Thoracic aorta (tissue), 2 donors: ENCODE data around the gene SLC8A1. TPM values are rescaled to one million over a fixed set of nuclear protein-coding genes. Genes with fewer than 3 reads are reported as not detected.
"Not testable (repeated sequence)": the region's sequence is repeated elsewhere in the genome, so short reads cannot be mapped to it uniquely, and the experiment has no call there.

Experiments
- ATAC-seq: fragments of 150-250 bp; one replicate; pipeline ENCODE4 v1.8.0; 2017; ENCODE audit warnings: low read depth; ENCODE audit not compliant: insufficient number of reproducible peaks, low FRiP score
- DNase-seq: peaks from one replicate; pipeline ENCODE4 v3.0.0-alpha.2; 2020; ENCODE audit warnings: low spot score
- H3K27ac ChIP-seq, 2 donors: fragments of 200-600 bp; sonication (generic); 1 replicate in 1 of 2; 2 replicates in 1 of 2; pipeline ENCODE4 v1.5.1; 2016; ENCODE audit warnings: mild to moderate bottlenecking in 2 of 2, moderate library complexity in 2 of 2
- H3K27me3 ChIP-seq: fragments of 200-600 bp; sonication (generic); replicated peaks from 2 replicates; pipeline ENCODE4 v1.6.0; 2016; ENCODE audit warnings: mild to moderate bottlenecking; ENCODE audit not compliant: insufficient read depth
- H3K36me3 ChIP-seq: fragments of 200-600 bp; sonication (generic); one replicate; pipeline ENCODE4 v1.5.1; 2016
- H3K4me1 ChIP-seq, 2 donors: fragments of 200-600 bp; sonication (generic); 1 replicate in 1 of 2; 2 replicates in 1 of 2; pipeline versions ENCODE4 v1.5.1 to v1.6.0; 2016; ENCODE audit warnings: low read depth in 2 of 2, mild to moderate bottlenecking in 1 of 2; ENCODE audit not compliant: control insufficient read depth in 1 of 2
- H3K4me3 ChIP-seq: fragments of 200-600 bp; sonication (generic); 2 replicates; pipeline ENCODE4 v1.5.1; 2016; ENCODE audit warnings: mild to moderate bottlenecking
- H3K9me3 ChIP-seq: fragments of 200-600 bp; sonication (generic); 2 replicates; pipeline ENCODE4 v1.5.1; 2016
- CTCF ChIP-seq: fragments of 200-600 bp; sonication (generic); IDR thresholded peaks from one replicate; pipeline ENCODE4 v1.5.1; 2019; ENCODE audit warnings: antibody characterized with exemption
- total RNA-seq, 2 donors: library from RNA; depleted of rRNA; stranded (reverse); fragments of >200 nt; gene quantifications; one replicate each; pipeline versions ENCODE4 v1.1.0 to v1.2.3, GENCODE V29; 2016

SLC8A1 gene
- total RNA-seq, 2 donors from 2014 or later: 13.7 to 31.2 TPM

GRCh38 chr2:40090044-40090443 lies 361.8 kb downstream of the SLC8A1 start:
- TF ChIP-seq CTCF: no peak
- Histone ChIP-seq H3K9me3 (no peaks in the 10 kb centered on the region), H3K4me1 (peaks cover 5 to 40% of the 10 kb centered on the region in 2 donors)

GRCh38 chr2:40087927-40088326 lies 364.0 kb downstream of the SLC8A1 start:
- Histone ChIP-seq H3K4me1 (peaks cover 0 to 23% of the 10 kb centered on the region in 2 donors), H3K9me3 (no peaks in the 10 kb centered on the region), H3K36me3 (no peaks in the 10 kb centered on the region), H3K4me3 (no peak overlapping the region), H3K27me3 (no peaks in the 10 kb centered on the region), H3K27ac (no peak overlapping the region)
- DNase-seq (no peak), ATAC-seq (no peak)
- TF ChIP-seq CTCF: no peak

More at GRCh38 chr2:40090044-40090443, 361.8 kb downstream of the SLC8A1 start:
- DNase-seq (no peak), ATAC-seq (no peak)
- H3K4me3 ChIP-seq: no peak overlapping the region
- no peak overlapping the region for H3K27ac ChIP-seq
- no peaks in the 10 kb centered on the region for H3K36me3 ChIP-seq
- H3K27me3 ChIP-seq: no peaks in the 10 kb centered on the region

- no peak for TF ChIP-seq CTCF
- ATAC-seq: no peak
- Histone ChIP-seq H3K9me3 (no peaks in the 10 kb centered on the region), H3K27ac (no peak overlapping the region), H3K27me3 (no peaks in the 10 kb centered on the region), H3K36me3 (no peaks in the 10 kb centered on the region), H3K4me1 (peaks cover 0 to 18% of the 10 kb centered on the region in 2 donors), H3K4me3 (no peak overlapping the region)
- no peak for DNase-seq
Measured at GRCh38 chr2:40087434-40087833, 364.5 kb downstream of the SLC8A1 start.

- H3K9me3 ChIP-seq: no peaks in the 10 kb centered on the region
- no peak overlapping the region for H3K4me3 ChIP-seq
- no peak overlapping the region for H3K27ac ChIP-seq
- no peak for ATAC-seq
- TF ChIP-seq CTCF: no peak
- H3K4me1 ChIP-seq: peaks cover 0 to 18% of the 10 kb centered on the region in 2 donors
- DNase-seq: no peak
- no peaks in the 10 kb centered on the region for H3K27me3 ChIP-seq
- no peaks in the 10 kb centered on the region for H3K36me3 ChIP-seq
Measured at GRCh38 chr2:40085786-40086185, 366.1 kb downstream of the SLC8A1 start.

GRCh38 chr2:40073336-40073735 lies 378.6 kb downstream of the SLC8A1 start:
- DNase-seq, H3K4me1 ChIP-seq: not testable (repeated sequence)

More at GRCh38 chr2:40073336-40073735, 378.6 kb downstream of the SLC8A1 start:
- H3K9me3 ChIP-seq, ATAC-seq, H3K4me3 ChIP-seq, H3K36me3 ChIP-seq, H3K27ac ChIP-seq, H3K27me3 ChIP-seq: not testable (repeated sequence)
